ENCODE measurements around the gene TRIM63. TPM values are rescaled to one million over a fixed set of nuclear protein-coding genes. Genes with fewer than 3 reads are reported as not detected.

Gene TRIM63
- total RNA-seq, 1 experiment from 2014 or later: not detected

DNA sequence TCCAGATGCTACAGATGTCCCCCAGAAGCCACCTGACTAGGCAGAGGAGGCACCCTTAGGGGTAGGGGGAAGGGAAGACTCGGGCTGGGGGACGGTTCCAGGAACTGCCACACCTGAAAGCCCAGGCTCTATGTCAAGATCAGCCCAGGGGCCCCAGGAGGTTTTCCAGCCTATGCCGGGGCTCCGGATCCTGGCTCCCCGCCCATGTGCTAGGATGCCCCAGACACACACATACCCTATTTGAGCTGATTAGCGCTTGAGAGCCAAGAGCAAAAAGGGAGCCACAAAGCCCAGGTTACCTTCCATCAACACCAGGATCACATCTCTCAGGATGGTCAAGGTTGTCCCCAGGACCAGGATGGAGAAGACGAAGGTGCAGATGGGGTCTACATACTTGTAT lies 26.0 kb downstream of the TRIM63 start:
- Histone ChIP-seq H2BK5ac (ENCODE audit: insufficient read length, low read length) (no peak overlapping the region), H3K4ac (ENCODE audit: low read depth, low read length) (no peak overlapping the region), H3K56ac (ENCODE audit: insufficient read length, low read depth, low read length) (no peak overlapping the region), H2BK12ac (ENCODE audit: insufficient read length, low read depth, low read length) (no peak overlapping the region), H4K5ac (ENCODE audit: insufficient read length, low read depth, low read length) (no peak overlapping the region), H3K27me3 (ENCODE audit: insufficient read depth, low read length) (peaks cover 26% of the 10 kb centered on the region), H3K18ac (ENCODE audit: insufficient read length, low read depth, low read length) (no peak overlapping the region), H4K20me1 (ENCODE audit: control insufficient read depth, insufficient read depth, insufficient read length) (peaks cover 4% of the 10 kb centered on the region), H3K14ac (ENCODE audit: insufficient read depth, low read length) (no peak overlapping the region; the same call in 1 of the 2 replicates), H3K4me2 (ENCODE audit: insufficient read depth, insufficient read length, low read length) (no peak overlapping the region), H2BK15ac (ENCODE audit: low read depth, low read length) (no peak overlapping the region), H3K23me2 (ENCODE audit: insufficient read length, low read depth, low read length, poor library complexity, severe bottlenecking) (peaks cover 9% of the 10 kb centered on the region), H4K8ac (replicated peaks; ENCODE audit: insufficient read length, low read depth, low read length) (no peak overlapping the region), H2AK5ac (ENCODE audit: insufficient read length, low read length) (no peak overlapping the region), H2AFZ (ENCODE audit: low read length) (no peak overlapping the region), H2BK20ac (ENCODE audit: low read depth, low read length, poor library complexity, severe bottlenecking) (no peak overlapping the region), H2BK120ac (ENCODE audit: low read depth, low read length, poor library complexity, severe bottlenecking) (no peak overlapping the region), H3K79me1 (ENCODE audit: insufficient read depth, low read depth, low read length, poor library complexity, severe bottlenecking) (no peaks in the 10 kb centered on the region), H3K4me1 (ENCODE audit: insufficient read depth, low read length) (no peaks in the 10 kb centered on the region), H3K9me3 (ENCODE audit: control insufficient read depth, low read depth, low read length) (no peaks in the 10 kb centered on the region), H3K79me2 (ENCODE audit: insufficient read depth, low read length) (no peaks in the 10 kb centered on the region), H3K9ac (ENCODE audit: extremely low read depth, insufficient read length, low read length) (no peak overlapping the region), H4K91ac (ENCODE audit: insufficient read length, low read depth, low read length) (no peak overlapping the region), H3T11ph (ENCODE audit: low read length) (no peak overlapping the region), H3K27ac (ENCODE audit: insufficient read length, low read depth, low read length) (no peak overlapping the region), H3K23ac (ENCODE audit: insufficient read length, low read depth, low read length) (no peak overlapping the region)
- Mint-ChIP-seq H3K4me3 (no peak overlapping the region), H3K36me3 (ENCODE audit: insufficient read depth in 1 of 3, low read depth in 3 of 3) (no peaks in the 10 kb centered on the region), H3K27me3 (ENCODE audit: low read depth) (peaks cover 94% of the 10 kb centered on the region), H3K27ac (no peak overlapping the region), H3K4me1 (peaks cover 3 to 5% of the 10 kb centered on the region in 2 experiments; a peak in 3 of 4 replicates), H3K9me3 (no peaks in the 10 kb centered on the region)
- no CpG with 5 or more reads among the region's 7 CpGs for WGBS (ENCODE audit: extremely low coverage, insufficient read length, low lambda C conversion rate)
- no peak for DNase-seq
- TF ChIP-seq, protein P1, sequence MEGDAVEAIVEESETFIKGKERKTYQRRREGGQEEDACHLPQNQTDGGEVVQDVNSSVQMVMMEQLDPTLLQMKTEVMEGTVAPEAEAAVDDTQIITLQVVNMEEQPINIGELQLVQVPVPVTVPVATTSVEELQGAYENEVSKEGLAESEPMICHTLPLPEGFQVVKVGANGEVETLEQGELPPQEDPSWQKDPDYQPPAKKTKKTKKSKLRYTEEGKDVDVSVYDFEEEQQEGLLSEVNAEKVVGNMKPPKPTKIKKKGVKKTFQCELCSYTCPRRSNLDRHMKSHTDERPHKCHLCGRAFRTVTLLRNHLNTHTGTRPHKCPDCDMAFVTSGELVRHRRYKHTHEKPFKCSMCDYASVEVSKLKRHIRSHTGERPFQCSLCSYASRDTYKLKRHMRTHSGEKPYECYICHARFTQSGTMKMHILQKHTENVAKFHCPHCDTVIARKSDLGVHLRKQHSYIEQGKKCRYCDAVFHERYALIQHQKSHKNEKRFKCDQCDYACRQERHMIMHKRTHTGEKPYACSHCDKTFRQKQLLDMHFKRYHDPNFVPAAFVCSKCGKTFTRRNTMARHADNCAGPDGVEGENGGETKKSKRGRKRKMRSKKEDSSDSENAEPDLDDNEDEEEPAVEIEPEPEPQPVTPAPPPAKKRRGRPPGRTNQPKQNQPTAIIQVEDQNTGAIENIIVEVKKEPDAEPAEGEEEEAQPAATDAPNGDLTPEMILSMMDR (conservative IDR thresholded peaks at IDR 0.05): no peak
